OCI-LY3 (cell line): Measurements from ENCODE around the gene ASCC3.

Experiments
- EZH2phosphoT487 ChIP-seq: fragments of 200-600 bp; shearing (Covaris generic); IDR thresholded peaks from 2 replicates; pipeline ENCODE4 v1.6.1; 2018; ENCODE audit warnings: antibody characterized with exemption, mixed run types, low read depth
- TF ChIP-seq, protein P1 (sequence below): fragments of 200-600, 300-600 bp; sonication (generic); IDR thresholded peaks from 2 replicates; pipeline ENCODE4 v1.5.1; 2014; ENCODE audit warnings: antibody characterized with exemption, low read length, low read depth

GRCh38 chr6:100751590-100751989 is 129.5 kb downstream of the ASCC3 start:
- TF ChIP-seq, protein P1, sequence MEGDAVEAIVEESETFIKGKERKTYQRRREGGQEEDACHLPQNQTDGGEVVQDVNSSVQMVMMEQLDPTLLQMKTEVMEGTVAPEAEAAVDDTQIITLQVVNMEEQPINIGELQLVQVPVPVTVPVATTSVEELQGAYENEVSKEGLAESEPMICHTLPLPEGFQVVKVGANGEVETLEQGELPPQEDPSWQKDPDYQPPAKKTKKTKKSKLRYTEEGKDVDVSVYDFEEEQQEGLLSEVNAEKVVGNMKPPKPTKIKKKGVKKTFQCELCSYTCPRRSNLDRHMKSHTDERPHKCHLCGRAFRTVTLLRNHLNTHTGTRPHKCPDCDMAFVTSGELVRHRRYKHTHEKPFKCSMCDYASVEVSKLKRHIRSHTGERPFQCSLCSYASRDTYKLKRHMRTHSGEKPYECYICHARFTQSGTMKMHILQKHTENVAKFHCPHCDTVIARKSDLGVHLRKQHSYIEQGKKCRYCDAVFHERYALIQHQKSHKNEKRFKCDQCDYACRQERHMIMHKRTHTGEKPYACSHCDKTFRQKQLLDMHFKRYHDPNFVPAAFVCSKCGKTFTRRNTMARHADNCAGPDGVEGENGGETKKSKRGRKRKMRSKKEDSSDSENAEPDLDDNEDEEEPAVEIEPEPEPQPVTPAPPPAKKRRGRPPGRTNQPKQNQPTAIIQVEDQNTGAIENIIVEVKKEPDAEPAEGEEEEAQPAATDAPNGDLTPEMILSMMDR, result no peak
- no peak for TF ChIP-seq EZH2phosphoT487
